AG10803 (cell line): Measurements from ENCODE around the gene SDHA.
"Not testable (repeated sequence)": the region's sequence is repeated elsewhere in the genome, so short reads cannot be mapped to it uniquely, and the experiment has no call there.

Experiments used
- DNase-seq: peaks from one replicate; pipeline ENCODE4 v3.0.0; 2010; ENCODE audit warnings: low read depth
- H3K4me3 ChIP-seq: 2 replicates; pipeline ENCODE4 v1.5.1; 2011; ENCODE audit warnings: mild to moderate bottlenecking, low read length, control low read depth
- TF ChIP-seq, protein P1 (sequence below): conservative IDR thresholded peaks from 2 replicates; pipeline ENCODE4 v1.5.1; 2011; ENCODE audit warnings: mild to moderate bottlenecking, low read length, control low read depth, inconsistent platforms

SDHA gene

DNA sequence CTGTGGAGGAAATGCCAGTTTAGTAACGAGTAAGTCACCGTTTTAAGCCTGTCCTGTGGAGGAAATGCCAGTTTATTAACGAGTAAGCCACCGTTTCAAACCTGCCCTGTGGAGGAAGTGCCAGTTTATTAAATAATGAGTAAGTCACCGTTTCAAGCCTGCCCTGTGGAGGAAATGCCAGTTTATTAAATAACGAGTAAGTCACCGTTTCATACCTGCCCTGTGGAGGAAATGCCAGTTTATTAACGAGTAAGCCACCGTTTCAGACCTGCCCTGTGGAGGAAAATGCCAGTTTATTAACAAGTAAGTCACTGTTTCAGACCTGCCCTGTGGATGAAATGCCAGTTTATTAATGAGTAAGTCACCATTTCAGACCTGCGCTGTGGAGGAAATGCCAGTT, 34.4 kb downstream of the SDHA start:
- no peak overlapping the region for H3K4me3 ChIP-seq
- DNase-seq, result no peak
- TF ChIP-seq, protein P1, sequence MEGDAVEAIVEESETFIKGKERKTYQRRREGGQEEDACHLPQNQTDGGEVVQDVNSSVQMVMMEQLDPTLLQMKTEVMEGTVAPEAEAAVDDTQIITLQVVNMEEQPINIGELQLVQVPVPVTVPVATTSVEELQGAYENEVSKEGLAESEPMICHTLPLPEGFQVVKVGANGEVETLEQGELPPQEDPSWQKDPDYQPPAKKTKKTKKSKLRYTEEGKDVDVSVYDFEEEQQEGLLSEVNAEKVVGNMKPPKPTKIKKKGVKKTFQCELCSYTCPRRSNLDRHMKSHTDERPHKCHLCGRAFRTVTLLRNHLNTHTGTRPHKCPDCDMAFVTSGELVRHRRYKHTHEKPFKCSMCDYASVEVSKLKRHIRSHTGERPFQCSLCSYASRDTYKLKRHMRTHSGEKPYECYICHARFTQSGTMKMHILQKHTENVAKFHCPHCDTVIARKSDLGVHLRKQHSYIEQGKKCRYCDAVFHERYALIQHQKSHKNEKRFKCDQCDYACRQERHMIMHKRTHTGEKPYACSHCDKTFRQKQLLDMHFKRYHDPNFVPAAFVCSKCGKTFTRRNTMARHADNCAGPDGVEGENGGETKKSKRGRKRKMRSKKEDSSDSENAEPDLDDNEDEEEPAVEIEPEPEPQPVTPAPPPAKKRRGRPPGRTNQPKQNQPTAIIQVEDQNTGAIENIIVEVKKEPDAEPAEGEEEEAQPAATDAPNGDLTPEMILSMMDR, result no peak

DNA sequence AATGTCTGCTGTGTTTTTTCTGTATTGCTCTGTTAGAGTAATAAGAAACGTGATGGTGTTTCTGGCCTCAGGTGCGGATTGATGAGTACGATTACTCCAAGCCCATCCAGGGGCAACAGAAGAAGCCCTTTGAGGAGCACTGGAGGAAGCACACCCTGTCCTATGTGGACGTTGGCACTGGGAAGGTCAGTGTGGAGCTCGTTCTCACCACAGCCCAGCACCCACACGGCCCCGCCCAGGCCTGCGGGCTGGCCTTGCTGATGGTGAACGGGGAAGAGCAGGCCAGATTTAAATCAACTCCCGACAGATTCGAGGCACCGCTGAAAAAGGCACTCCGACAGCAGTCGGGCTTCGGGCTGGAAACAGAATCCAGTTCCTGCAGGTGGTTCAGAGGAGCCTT, 36.2 kb downstream of the SDHA start:
- not testable (repeated sequence) for DNase-seq, H3K4me3 ChIP-seq

DNA sequence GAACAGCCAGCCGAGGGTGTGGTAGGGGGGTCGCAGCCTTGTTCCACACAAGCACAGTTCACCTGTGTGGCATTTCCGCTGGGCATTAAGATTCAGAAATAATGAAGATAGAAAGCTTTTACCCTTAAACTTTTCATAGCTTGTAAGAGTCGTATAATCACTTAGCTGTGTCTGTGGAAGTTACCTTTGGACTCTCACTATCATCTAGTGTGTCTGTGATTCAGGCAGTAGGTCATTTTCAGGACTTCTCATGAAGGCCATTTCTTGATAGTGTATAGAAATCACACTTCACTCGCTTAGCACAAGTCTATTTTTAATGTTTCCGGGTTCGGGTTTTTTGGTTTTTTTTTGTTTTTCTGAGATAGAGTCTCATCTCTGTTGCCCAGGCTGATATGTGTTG, 37.0 kb downstream of the SDHA start:
- not testable (repeated sequence) for H3K4me3 ChIP-seq, DNase-seq

DNA sequence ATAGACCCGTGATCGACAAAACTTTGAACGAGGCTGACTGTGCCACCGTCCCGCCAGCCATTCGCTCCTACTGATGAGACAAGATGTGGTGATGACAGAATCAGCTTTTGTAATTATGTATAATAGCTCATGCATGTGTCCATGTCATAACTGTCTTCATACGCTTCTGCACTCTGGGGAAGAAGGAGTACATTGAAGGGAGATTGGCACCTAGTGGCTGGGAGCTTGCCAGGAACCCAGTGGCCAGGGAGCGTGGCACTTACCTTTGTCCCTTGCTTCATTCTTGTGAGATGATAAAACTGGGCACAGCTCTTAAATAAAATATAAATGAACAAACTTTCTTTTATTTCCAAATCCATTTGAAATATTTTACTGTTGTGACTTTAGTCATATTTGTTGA, 38.2 kb downstream of the SDHA start:
- DNase-seq, H3K4me3 ChIP-seq: not testable (repeated sequence)

DNA sequence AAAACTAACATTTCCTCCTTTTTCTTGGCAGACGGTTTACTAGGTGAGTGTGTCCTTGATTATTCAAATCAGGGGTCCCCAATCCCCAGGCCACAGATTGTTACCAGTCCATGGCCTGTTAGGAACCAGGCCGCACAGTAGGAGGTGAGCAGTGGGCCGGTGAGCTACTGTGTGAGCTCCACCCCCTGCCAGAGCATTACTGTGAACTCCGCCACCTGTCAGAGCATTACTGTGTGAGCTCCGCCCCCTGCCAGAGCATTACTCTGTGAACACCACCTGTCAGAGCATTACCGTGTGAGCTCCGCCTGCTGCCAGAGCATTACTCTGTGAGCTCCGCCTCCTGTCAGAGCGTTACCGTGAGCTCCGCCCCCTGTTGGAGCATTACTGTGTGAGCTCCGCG, 39.0 kb downstream of the SDHA start:
- no peak overlapping the region for H3K4me3 ChIP-seq
- no peak for DNase-seq
- TF ChIP-seq, protein P1, result no peak

DNA sequence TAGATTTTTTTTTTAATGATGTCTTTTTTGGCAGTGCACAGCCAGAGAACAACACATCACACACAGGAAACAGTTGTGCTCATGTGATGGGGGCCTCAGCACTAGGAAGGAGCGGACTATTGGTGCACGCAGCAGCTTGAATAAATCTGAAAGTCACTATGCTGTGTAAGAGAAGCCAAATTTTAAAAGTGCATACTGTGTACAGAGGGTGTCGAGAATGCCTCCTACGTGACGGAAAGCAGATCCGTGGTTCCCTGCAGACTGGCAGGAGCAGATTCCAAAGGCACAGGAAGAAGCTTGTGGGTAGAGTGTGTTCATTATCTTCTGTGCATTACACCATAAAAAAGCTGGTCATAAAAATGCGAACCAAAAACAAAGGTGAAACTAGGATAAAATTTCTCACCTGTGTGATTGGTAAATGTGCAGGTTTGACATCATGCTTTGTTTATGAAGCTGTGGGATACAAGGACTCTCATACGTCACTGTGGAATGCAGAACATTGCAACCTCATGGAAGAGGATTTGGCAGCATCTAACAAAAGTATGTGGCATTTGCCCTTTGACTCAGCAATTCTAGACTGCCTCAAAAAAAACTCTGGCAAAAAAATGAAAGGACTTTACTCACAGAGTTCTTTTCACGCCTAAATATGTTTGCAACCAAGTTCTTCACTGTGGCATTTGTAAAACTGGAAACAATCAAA, 45.3 kb downstream of the SDHA start:
- DNase-seq, result peak; percentile 96
- H3K4me3 ChIP-seq, result not testable (repeated sequence)

DNA sequence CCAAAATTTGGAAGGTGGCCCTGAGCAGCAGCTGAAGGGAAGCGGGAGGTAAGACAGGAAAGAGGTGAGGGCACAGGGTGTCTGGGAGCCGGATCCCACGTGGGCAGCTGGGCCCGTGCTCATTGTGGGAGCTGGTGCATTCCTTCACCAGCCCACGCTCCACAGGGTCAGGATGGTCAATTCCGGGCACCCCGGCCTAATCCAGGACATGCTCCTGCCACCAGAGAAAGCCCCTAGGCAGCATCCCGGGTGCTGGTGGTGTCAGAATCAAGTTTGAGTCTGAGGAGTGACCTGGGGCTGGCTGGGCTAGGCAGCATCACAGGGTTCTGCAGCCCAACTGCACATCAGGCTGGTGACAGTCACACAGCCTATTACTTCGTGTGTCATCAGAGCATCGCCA, 46.2 kb downstream of the SDHA start:
- H3K4me3 ChIP-seq, result no peak overlapping the region
- DNase-seq, result no peak
- TF ChIP-seq, protein P1, result no peak

DNA sequence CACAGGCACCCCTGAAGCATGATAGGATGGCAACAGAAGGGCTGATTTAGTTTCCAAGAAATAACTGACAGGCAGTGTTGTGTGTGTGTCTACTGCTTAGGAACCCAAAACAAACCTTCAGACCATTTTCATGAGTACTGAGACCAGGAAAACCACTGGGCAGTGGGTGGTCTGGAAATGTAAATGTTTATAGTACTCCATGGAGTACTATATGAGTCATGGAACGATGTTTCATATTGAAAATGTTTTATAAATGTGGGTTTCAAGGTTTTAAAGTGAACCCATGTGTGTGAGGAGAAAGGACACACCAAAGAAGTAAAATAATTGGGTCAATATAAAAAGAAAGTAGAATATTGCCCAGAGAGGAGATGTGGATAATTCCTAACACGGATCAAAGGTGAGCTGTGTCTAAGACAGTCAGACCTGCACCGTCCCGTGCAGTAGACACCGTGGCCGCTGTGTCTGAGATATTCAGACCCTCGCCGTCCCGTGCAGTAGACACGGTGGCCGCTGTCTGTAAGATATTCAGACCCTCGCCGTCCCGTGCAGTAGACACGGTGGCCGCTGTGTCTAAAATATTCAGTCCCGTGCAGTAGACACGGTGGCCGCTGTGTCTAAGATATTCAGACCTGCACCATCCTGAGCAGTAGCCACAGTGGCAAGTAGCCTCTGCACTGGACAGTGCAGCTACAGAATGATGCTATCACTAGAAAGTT, 48.3 kb downstream of the SDHA start:
- DNase-seq, result peak; percentile 49
- not testable (repeated sequence) for H3K4me3 ChIP-seq

DNA sequence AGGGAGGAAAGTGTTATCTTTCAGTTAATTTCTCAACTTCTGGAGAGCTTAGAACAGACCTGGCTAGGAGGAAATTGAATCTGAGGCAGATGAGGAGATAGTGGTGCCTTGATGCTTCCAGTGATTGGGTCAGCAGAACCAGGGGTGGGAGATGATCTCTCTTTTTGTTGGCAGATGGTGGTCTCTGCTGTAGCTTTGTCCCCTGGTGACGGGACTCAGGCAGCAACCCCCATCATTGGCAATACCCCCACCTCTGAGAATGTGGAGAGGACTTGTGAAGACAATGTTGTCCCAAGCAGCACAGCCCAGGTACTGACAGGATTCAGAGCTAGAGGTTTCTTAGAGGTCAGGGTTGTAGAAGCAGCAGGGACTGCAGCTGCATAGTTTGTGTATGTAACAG, 49.6 kb downstream of the SDHA start:
- TF ChIP-seq, protein P1, result no peak
- no peak overlapping the region for H3K4me3 ChIP-seq
- DNase-seq, result no peak

DNA sequence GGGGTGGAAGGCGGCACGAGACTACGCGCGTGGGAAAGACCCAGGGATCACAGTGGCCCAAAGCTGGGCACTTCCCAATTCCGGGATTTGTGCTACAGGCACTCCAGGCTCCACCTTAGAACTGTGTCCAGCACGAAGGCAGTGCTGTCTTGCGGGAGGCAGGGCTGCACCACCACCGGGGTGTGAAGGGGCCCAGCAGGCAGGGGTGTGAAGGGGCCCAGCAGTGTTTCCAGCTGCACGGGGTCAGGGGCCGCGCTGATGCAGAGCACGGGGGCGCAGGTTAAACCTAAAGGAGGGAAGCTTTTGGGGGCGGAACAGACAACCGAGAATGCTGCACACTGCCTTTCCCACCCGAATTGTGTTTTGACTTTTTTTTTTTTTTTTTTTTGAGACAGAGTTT, 52.2 kb downstream of the SDHA start:
- TF ChIP-seq, protein P1, result no peak
- no peak for DNase-seq
- no peak overlapping the region for H3K4me3 ChIP-seq

DNA sequence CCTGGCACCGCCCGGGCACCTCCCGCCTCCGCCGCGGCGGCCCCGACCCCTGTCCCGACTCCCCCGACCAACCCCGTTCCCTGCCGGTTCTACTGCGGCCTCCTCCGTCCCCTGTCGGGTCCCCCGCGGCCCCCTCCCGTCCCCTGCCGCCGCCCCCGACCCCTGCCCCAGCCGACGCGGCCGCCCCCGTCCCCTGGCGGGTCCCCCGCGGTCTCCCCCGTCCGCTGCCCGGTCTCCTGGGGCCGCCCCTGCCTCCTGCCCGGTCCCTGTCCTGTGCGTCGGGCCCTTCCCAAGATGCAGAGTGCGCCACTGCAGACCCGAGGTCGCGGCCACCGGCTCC, 53.7 kb downstream of the SDHA start:
- DNase-seq, result not testable (repeated sequence)
- peak overlapping the region; percentile 64 for H3K4me3 ChIP-seq

DNA sequence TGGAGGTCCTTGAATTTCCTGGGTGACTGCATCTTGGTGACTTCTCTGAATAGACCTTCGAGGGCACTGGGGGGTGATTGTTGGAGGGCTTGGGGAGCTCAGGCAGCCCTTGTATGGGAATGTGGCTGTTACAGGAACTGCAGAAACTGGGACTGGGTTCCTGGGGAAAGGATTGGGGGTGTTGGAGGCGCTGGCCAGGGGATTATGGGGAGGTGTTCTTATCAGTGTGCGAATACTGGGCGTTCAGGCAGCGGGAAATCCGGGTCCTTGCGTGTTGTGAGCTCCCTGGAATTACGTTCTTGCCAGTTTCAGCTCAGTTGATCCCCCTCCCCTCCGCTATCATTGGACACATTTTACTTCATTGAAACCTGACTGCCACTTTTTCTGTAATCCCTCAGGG, 55.0 kb downstream of the SDHA start:
- not testable (repeated sequence) for DNase-seq
- H3K4me3 ChIP-seq, result peak overlapping the region; percentile 29

DNA sequence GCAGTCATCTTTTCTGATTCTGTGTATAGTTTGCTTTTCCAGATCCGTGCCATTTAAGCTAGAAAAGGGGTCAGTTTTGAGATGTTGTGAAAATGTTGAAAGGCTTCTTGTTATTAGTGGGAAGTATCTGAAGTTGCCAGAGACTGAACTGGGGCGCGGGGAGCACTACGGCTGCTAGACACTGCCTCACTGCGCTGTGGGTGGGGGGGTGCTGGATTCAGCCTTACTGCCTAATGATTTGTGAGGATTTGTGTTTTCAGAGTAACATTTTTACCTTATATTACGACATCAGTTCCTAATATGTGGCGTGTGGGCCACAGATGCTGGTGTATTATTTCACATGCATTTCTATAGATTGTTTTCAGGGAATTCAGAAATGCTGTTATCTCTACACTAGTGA, 55.4 kb downstream of the SDHA start:
- H3K4me3 ChIP-seq, result peak overlapping the region; percentile 29
- not testable (repeated sequence) for DNase-seq

DNA sequence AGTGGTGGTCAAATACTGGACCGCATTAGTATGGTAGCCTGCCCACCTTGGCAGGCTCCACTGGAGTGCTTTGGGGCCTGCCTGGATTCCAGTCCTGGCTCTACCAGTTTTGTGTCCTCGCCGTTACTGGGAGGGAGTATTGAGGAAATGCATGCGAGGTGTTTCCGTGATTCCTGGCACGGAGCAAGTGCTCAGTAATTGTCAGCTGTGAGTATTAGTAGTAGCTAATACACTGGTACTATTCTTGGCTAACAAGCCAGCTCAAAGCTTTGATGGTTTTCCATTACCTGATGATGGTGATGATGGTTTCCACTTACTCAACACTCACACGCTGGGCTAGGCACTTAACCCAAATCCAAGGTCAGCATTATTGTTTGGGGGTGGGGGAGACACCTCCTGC, 56.2 kb downstream of the SDHA start:
- H3K4me3 ChIP-seq, DNase-seq: not testable (repeated sequence)
